ENCODE measurements around the gene MEX3D.

GRCh38 chr19:1556390-1557070 is 11.6 kb downstream of the MEX3D start:
- no peak for TF ChIP-seq POLR2AphosphoS5 (IDR thresholded peaks at IDR 0.05; ENCODE audit: borderline replicate concordance, low read depth, low read length)
- no peak for TF ChIP-seq EZH2 (IDR thresholded peaks at IDR 0.05)
- TF ChIP-seq FOXP2 (optimal IDR thresholded peaks at IDR 0.05; ENCODE audit: control extremely low read depth, extremely low read length, insufficient read depth), result no peak
